ENCODE data around the gene PCCA.
"Not testable (repeated sequence)": the region's sequence is repeated elsewhere in the genome, so short reads cannot be mapped to it uniquely, and the experiment has no call there.

Gene PCCA

GRCh38 chr13:100197116-100197515, 108.2 kb downstream of the PCCA start:
- DNase-seq (ENCODE audit: low read depth): no peak

GRCh38 chr13:100197591-100198365, 108.9 kb downstream of the PCCA start:
- DNase-seq (ENCODE audit: low read depth): no peak

- DNase-seq (ENCODE audit: low read depth): no peak
These were observed 114.9 kb downstream of the PCCA start for GRCh38 chr13:100203696-100204367.

- no peak for DNase-seq (ENCODE audit: low read depth)
These were observed 119.1 kb downstream of the PCCA start for GRCh38 chr13:100208002-100208401.

GRCh38 chr13:100208626-100209025, 119.7 kb downstream of the PCCA start:
- DNase-seq (ENCODE audit: low read depth): no peak

GRCh38 chr13:100209857-100210825, 121.2 kb downstream of the PCCA start:
- DNase-seq (ENCODE audit: low read depth): no peak

GRCh38 chr13:100211016-100211710, 122.3 kb downstream of the PCCA start:
- DNase-seq (ENCODE audit: low read depth): no peak

- no peak for DNase-seq (ENCODE audit: low read depth)
These were observed 124.1 kb downstream of the PCCA start for GRCh38 chr13:100212904-100213553.

- DNase-seq (ENCODE audit: low read depth): no peak
These were observed 124.7 kb downstream of the PCCA start for GRCh38 chr13:100213576-100213975.

GRCh38 chr13:100214886-100215285, 126.0 kb downstream of the PCCA start:
- DNase-seq (ENCODE audit: low read depth): no peak

- no peak for DNase-seq (ENCODE audit: low read depth)
These were observed 132.3 kb downstream of the PCCA start for GRCh38 chr13:100221166-100221565.

- DNase-seq (ENCODE audit: low read depth): not testable (repeated sequence)
These were observed 135.2 kb downstream of the PCCA start for GRCh38 chr13:100223966-100224530.

GRCh38 chr13:100229603-100230002, 140.7 kb downstream of the PCCA start:
- DNase-seq (ENCODE audit: low read depth): no peak

GRCh38 chr13:100230769-100231149, 141.9 kb downstream of the PCCA start:
- no peak for DNase-seq (ENCODE audit: low read depth)

GRCh38 chr13:100231176-100231575, 142.3 kb downstream of the PCCA start:
- DNase-seq (ENCODE audit: low read depth): no peak

- DNase-seq (ENCODE audit: low read depth): no peak
These were observed 145.1 kb downstream of the PCCA start for GRCh38 chr13:100234006-100234405.

- no peak for DNase-seq (ENCODE audit: low read depth)
These were observed 145.7 kb downstream of the PCCA start for GRCh38 chr13:100234524-100235136.

GRCh38 chr13:100235311-100235901, 146.5 kb downstream of the PCCA start:
- peak; percentile 3 for DNase-seq (ENCODE audit: low read depth)

GRCh38 chr13:100240109-100240779, 151.4 kb downstream of the PCCA start:
- DNase-seq (ENCODE audit: low read depth): no peak

GRCh38 chr13:100244431-100244830, 155.5 kb downstream of the PCCA start:
- no peak for DNase-seq (ENCODE audit: low read depth)

Measured in stimulated activated CD4-positive, alpha-beta T cell treated with anti-CD3 and anti-CD28 coated beads, Interleukin-2, amount 100 ng/mL, for 4 hours (primary cell).